ENCODE measurements around the gene MIS18A.

- TF ChIP-seq CTCF (IDR thresholded peaks at IDR 0.05) = no peak
- TF ChIP-seq POLR2A (IDR thresholded peaks at IDR 0.05) = no peak
Observed at GRCh38 chr21:32245971-32246370, 32.9 kb downstream of the MIS18A start.
